PC-3 (cell line): ENCODE results near the gene KCNH1. TPM values are rescaled to one million over a fixed set of nuclear protein-coding genes. Genes with fewer than 3 reads are reported as not detected.

Experiments used
- ATAC-seq: fragments of 200-7000 bp; cut with Tn5 transposase; 2 replicates; pipeline ENCODE4 v1.9.1; 2020; ENCODE audit warnings: mild to moderate bottlenecking, moderate library complexity
- BruUV-seq: library from RNA; stranded (reverse); fragments of 400-500 nt; replicated peaks from 2 replicates; lab custom pipeline; 2021; lab: Mats Ljungman, UMichigan
- CTCF ChIA-PET: fragments of 300-600 bp; sonication (Branson Sonifier 250); formaldehyde crosslinking; loops from one replicate; lab custom pipeline; 2022; ENCODE audit warnings: antibody characterized with exemption; lab: Charles Lee
- POLR2A ChIA-PET: fragments of 300-600 bp; sonication (Branson Sonifier 250); formaldehyde crosslinking; loops from one replicate; lab custom pipeline; 2022; ENCODE audit warnings: antibody characterized with exemption; ENCODE audit not compliant: unreplicated experiment; lab: Charles Lee
- DNase-seq: peaks from one replicate; pipeline ENCODE4 v3.0.0-alpha.2; 2015
- H2AFZ ChIP-seq: fragments of 300-600 bp; sonication (generic); 2 replicates; pipeline ENCODE4 v1.6.0; 2016; ENCODE audit warnings: antibody characterized with exemption, low read length
- H3F3A ChIP-seq: fragments of 300-600 bp; sonication (generic); one replicate; pipeline ENCODE4 v1.6.0; 2017; ENCODE audit warnings: antibody characterized with exemption, low read length, control low read depth, mild to moderate bottlenecking; ENCODE audit not compliant: unreplicated experiment
- H3K27ac ChIP-seq: fragments of 300-600 bp; sonication (generic); 2 replicates; pipeline ENCODE4 v1.5.1; 2016; ENCODE audit warnings: mild to moderate bottlenecking, low read length
- H3K27me3 ChIP-seq: fragments of 300-600 bp; sonication (generic); 2 replicates; pipeline ENCODE4 v1.6.1; 2016; ENCODE audit warnings: low read length, mixed read lengths
- H3K36me3 ChIP-seq: fragments of 300-600 bp; sonication (generic); 2 replicates; pipeline ENCODE4 v1.6.1; 2016; ENCODE audit warnings: low read depth, mixed run types, low read length, mixed read lengths
- H3K4me1 ChIP-seq: fragments of 300-600 bp; sonication (generic); 2 replicates; pipeline ENCODE4 v1.5.1; 2016; ENCODE audit warnings: low read length; ENCODE audit not compliant: insufficient read depth
- H3K4me2 ChIP-seq: fragments of 300-600 bp; sonication (generic); 2 replicates; pipeline ENCODE4 v1.6.0; 2016; ENCODE audit warnings: low read length
- H3K4me3 ChIP-seq: fragments of 300-600 bp; sonication (generic); 2 replicates; pipeline ENCODE4 v1.5.1; 2016; ENCODE audit warnings: mild to moderate bottlenecking, low read length, mixed read lengths
- H3K79me2 ChIP-seq: fragments of 300-600 bp; sonication (generic); 2 replicates; pipeline ENCODE4 v1.6.1; 2017; ENCODE audit warnings: low read length, mixed read lengths
- H3K9ac ChIP-seq: fragments of 300-600 bp; sonication (generic); 2 replicates; pipeline ENCODE4 v1.6.0; 2016; ENCODE audit warnings: mild to moderate bottlenecking, low read length
- H3K9me2 ChIP-seq: fragments of 300-600 bp; sonication (generic); replicated peaks from 2 replicates; pipeline ENCODE4 v1.6.1; 2016; ENCODE audit warnings: mixed run types, low read length, mixed read lengths
- H3K9me3 ChIP-seq: fragments of 300-600 bp; sonication (generic); 2 replicates; pipeline ENCODE4 v1.6.1; 2016; ENCODE audit warnings: low read length, mixed read lengths
- H4K20me1 ChIP-seq: fragments of 300-600 bp; sonication (generic); 2 replicates; pipeline ENCODE4 v1.6.1; 2016; ENCODE audit warnings: low read length, mixed read lengths
- EZH2 ChIP-seq: fragments of 300-600 bp; sonication (generic); IDR thresholded peaks from one replicate; pipeline ENCODE4 v1.6.1; 2017; ENCODE audit warnings: antibody characterized with exemption, mild to moderate bottlenecking, low read length; ENCODE audit not compliant: unreplicated experiment
- EZH2phosphoT487 ChIP-seq: fragments of 300-600 bp; sonication (generic); IDR thresholded peaks from 2 replicates; pipeline ENCODE4 v1.6.1; 2018; ENCODE audit warnings: mild to moderate bottlenecking, antibody characterized with exemption, low read length, borderline replicate concordance
- intact Hi-C: fragments of 100-400 bp; cut with micrococcal nuclease; formaldehyde crosslinking; loops from 2 replicates; pipeline ENCODE4 v1.9.0; 2023
- total RNA-seq: library from RNA; depleted of rRNA; stranded (reverse); fragments of >200 nt; gene quantifications from 2 replicates; pipeline ENCODE4 v1.2.3, GENCODE V29; 2014
- TF ChIP-seq, protein P1 (sequence below): fragments of 300-600 bp; sonication (generic); conservative IDR thresholded peaks from 2 replicates; pipeline ENCODE4 v1.5.1; 2017; ENCODE audit warnings: antibody characterized with exemption, low read depth, mild to moderate bottlenecking, low read length

KCNH1 gene
- total RNA-seq, 1 experiment from 2014 or later = not detected

DNA sequence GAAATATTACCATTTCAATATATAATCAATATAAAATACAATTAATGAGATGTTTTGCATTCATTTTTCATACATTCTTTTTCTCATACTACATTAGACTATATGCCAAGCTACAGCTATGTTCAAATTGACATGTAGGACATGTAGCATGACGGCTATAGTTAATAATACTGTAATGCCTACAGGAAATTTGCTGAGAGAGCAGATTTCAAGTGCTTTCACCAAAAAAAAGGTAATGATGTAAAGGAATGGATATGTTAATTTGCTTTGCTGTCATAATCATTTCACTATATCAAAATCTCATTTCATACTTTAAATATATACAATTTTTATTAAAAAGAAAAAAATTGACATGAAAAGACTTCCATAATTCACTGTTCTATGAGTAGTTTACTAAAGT, 215.1 kb downstream of the KCNH1 start:
- Histone ChIP-seq H3K4me1 (no peaks in the 10 kb centered on the region), H3K9me2 (no peaks in the 10 kb centered on the region), H3K36me3 (no peaks in the 10 kb centered on the region), H3K4me2 (no peak overlapping the region), H3K27me3 (peaks cover 28% of the 10 kb centered on the region), H3K9ac (no peak overlapping the region), H3K4me3 (no peak overlapping the region), H3K9me3 (no peaks in the 10 kb centered on the region), H3F3A (no peaks in the 10 kb centered on the region), H2AFZ (no peak overlapping the region), H3K79me2 (no peaks in the 10 kb centered on the region), H4K20me1 (no peaks in the 10 kb centered on the region), H3K27ac (no peak overlapping the region)
- ChIA-PET POLR2A (no interaction called here), CTCF (no interaction called here)
- ATAC-seq (no peak), DNase-seq (no peak)
- TF ChIP-seq EZH2phosphoT487 (no peak), EZH2 (no peak)
- TF ChIP-seq, protein P1, sequence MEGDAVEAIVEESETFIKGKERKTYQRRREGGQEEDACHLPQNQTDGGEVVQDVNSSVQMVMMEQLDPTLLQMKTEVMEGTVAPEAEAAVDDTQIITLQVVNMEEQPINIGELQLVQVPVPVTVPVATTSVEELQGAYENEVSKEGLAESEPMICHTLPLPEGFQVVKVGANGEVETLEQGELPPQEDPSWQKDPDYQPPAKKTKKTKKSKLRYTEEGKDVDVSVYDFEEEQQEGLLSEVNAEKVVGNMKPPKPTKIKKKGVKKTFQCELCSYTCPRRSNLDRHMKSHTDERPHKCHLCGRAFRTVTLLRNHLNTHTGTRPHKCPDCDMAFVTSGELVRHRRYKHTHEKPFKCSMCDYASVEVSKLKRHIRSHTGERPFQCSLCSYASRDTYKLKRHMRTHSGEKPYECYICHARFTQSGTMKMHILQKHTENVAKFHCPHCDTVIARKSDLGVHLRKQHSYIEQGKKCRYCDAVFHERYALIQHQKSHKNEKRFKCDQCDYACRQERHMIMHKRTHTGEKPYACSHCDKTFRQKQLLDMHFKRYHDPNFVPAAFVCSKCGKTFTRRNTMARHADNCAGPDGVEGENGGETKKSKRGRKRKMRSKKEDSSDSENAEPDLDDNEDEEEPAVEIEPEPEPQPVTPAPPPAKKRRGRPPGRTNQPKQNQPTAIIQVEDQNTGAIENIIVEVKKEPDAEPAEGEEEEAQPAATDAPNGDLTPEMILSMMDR = no peak
- no TSS peak for BruUV-seq
- intact Hi-C loops = no loop called here

DNA sequence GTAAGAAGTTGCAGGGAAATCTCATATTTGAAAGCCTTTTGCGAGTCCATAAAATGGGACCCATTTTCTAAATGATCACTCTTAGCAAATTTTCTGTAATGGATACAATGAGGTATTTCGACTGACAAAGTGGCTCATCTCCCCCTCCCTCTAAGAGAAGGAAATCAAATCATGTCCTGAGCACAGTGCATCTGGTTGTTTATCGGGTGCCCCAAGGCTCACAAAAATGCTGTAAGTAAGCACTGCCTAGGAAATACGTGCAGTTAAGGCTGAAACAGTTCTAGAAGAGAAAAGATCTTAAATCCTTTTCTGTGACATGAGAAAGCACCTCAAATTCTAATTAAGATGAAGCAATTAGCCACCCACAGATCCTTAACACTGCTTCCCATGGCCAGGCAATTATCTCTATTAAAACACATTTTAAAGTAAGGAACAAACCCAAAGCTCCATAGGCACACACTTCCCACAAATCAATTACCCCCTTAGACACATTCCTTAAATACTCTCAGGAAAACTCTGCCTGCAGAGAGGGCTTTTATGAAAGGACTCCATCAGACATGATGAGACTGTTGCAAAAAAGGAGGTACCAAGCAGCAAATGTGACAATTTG, 216.3 kb downstream of the KCNH1 start:
- H3K27ac ChIP-seq = no peak overlapping the region
- H3K27me3 ChIP-seq = peaks cover 28% of the 10 kb centered on the region
- intact Hi-C loops = no loop called here
- no peak for ATAC-seq
- H3K9ac ChIP-seq = no peak overlapping the region
- no peak overlapping the region for H3K4me3 ChIP-seq
- H4K20me1 ChIP-seq = no peaks in the 10 kb centered on the region
- H3K4me2 ChIP-seq = no peak overlapping the region
- no peaks in the 10 kb centered on the region for H3K9me2 ChIP-seq
- no peaks in the 10 kb centered on the region for H3K4me1 ChIP-seq
- BruUV-seq = no TSS peak
- H3K79me2 ChIP-seq = no peaks in the 10 kb centered on the region
- no peak overlapping the region for H2AFZ ChIP-seq
- CTCF ChIA-PET = no interaction called here
- no peaks in the 10 kb centered on the region for H3K9me3 ChIP-seq
- no peaks in the 10 kb centered on the region for H3K36me3 ChIP-seq
- no peak for DNase-seq
- POLR2A ChIA-PET = no interaction called here
- no peaks in the 10 kb centered on the region for H3F3A ChIP-seq
- TF ChIP-seq EZH2phosphoT487 (no peak), EZH2 (no peak)
- TF ChIP-seq, protein P1 = no peak

DNA sequence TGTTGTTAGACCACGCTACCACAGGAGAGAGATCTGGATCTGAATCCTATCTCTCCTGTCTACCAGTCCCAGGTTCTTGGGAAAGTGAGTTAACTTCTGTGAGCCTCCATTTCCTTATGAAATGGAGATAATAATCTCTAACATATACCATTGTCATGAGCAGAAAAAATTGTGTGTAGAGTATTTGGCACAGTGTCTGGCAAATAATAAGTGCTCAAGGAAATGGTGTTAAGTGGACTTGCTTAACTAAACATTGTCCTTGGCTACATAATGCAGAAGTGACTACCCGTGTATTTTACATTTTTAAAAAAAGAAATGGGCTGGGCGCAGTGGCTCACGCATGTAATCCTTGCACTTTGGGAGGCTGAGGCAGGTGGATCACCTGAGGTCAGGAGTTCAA, 217.4 kb downstream of the KCNH1 start:
- no peaks in the 10 kb centered on the region for H3K9me2 ChIP-seq
- BruUV-seq = no TSS peak
- no peak overlapping the region for H2AFZ ChIP-seq
- intact Hi-C loops = no loop called here
- TF ChIP-seq EZH2 (no peak), EZH2phosphoT487 (no peak)
- TF ChIP-seq, protein P1 = no peak
- no peak overlapping the region for H3K4me2 ChIP-seq
- DNase-seq (no peak), ATAC-seq (no peak)
- no peak overlapping the region for H3K27ac ChIP-seq
- H3K9ac ChIP-seq = no peak overlapping the region
- CTCF ChIA-PET = no interaction called here
- no peaks in the 10 kb centered on the region for H3K36me3 ChIP-seq
- POLR2A ChIA-PET = no interaction called here
- no peaks in the 10 kb centered on the region for H3F3A ChIP-seq
- peaks cover 28% of the 10 kb centered on the region for H3K27me3 ChIP-seq
- no peaks in the 10 kb centered on the region for H3K9me3 ChIP-seq
- no peaks in the 10 kb centered on the region for H3K79me2 ChIP-seq
- H4K20me1 ChIP-seq = no peaks in the 10 kb centered on the region
- no peaks in the 10 kb centered on the region for H3K4me1 ChIP-seq
- no peak overlapping the region for H3K4me3 ChIP-seq
